Measurements from ENCODE around the gene GID8.

The GID8 gene

DNA sequence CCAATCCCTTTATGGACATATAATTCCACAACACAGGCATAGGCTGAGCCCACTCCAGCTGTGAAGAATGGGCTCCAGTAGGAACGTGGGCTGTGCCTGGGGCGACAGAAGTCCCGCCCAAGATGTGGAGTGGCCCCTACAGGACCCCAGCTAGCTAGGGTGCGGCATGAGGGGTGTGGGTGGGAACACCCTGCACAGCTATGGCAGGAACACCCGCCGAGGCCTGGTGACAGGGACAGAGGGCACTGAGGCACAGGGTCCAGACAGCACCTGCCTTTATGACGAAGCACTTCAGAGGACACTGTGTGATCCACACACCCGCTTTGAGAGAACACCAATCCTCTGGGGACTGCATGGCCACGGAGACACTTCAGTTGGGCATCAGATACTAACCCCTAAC lies 48.1 kb upstream of the GID8 start:
- WGBS = 96% methylated on average over 9 of the region's 9 CpGs
- Histone ChIP-seq H3K79me1 (replicated peaks; ENCODE audit: low read length, poor library complexity, severe bottlenecking) (peaks cover 30% of the 10 kb centered on the region), H3K9ac (ENCODE audit: low read length) (no peak overlapping the region), H3K23ac (ENCODE audit: low read length in 2 of 2) (no peak overlapping the region), H4K91ac (ENCODE audit: low read length) (no peak overlapping the region), H3K4me2 (ENCODE audit: low read length, poor library complexity, severe bottlenecking) (no peak overlapping the region), H2AK5ac (ENCODE audit: low read length, severe bottlenecking) (no peak overlapping the region), H4K8ac (ENCODE audit: low read length) (no peak overlapping the region), H3K18ac (ENCODE audit: low read depth in 1 of 2, low read length in 2 of 2) (no peak overlapping the region), H2AFZ (ENCODE audit: low read depth, low read length) (no peak overlapping the region), H3K27me3 (ENCODE audit: control insufficient read depth in 1 of 2, insufficient read depth in 1 of 2, low read length in 2 of 2) (no peaks in the 10 kb centered on the region), H3K4ac (ENCODE audit: low read depth in 1 of 2, low read length in 2 of 2) (no peak overlapping the region), H2BK120ac (ENCODE audit: low read depth, low read length) (no peak overlapping the region), H3K4me1 (ENCODE audit: control insufficient read depth, insufficient read depth, low read depth, low read length) (peaks cover 26% of the 10 kb centered on the region), H3K9me3 (ENCODE audit: control insufficient read depth, low read length) (no peaks in the 10 kb centered on the region), H3K4me3 (ENCODE audit: insufficient read depth in 1 of 2, low read depth in 1 of 2, low read length in 2 of 2) (no peak overlapping the region), H3K36me3 (ENCODE audit: control insufficient read depth in 1 of 2, insufficient read depth in 2 of 2, low read depth in 1 of 2, low read length in 2 of 2) (peaks cover 80 to 98% of the 10 kb centered on the region in 2 experiments), H3K14ac (ENCODE audit: low read length in 2 of 2) (no peak overlapping the region), H2BK5ac (ENCODE audit: low read depth, low read length, poor library complexity, severe bottlenecking) (no peak overlapping the region), H2BK15ac (ENCODE audit: low read depth, poor library complexity, severe bottlenecking) (no peak overlapping the region), H2BK12ac (ENCODE audit: low read length in 2 of 2) (no peak overlapping the region), H3K27ac (ENCODE audit: low read length, poor library complexity, severe bottlenecking) (no peak overlapping the region)
- DNase-seq = no peak

DNA sequence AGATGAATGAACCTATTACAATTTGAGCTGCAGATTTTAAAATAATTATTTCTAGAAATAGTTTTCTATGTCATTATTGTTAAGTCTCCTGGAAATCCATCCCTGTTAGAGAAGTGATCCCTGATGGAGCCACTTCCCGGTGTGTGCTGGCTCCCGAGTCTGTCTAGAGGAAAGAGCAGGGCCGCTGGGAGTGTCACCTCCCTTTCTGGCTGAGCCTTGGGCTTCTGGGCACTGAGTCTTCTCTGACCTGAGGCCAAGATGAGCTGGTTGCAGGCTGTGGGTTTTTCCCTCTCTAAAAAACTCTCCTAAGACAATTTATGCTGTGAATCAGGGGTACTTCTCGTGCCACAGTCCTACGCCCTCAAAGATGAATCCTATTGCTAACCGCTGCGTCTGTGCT lies 47.5 kb upstream of the GID8 start:
- no peak overlapping the region for H3K4me2 ChIP-seq (ENCODE audit: low read length, poor library complexity, severe bottlenecking)
- no peak overlapping the region for H2BK120ac ChIP-seq (ENCODE audit: low read depth, low read length)
- peaks cover 30% of the 10 kb centered on the region for H3K79me1 ChIP-seq (replicated peaks; ENCODE audit: low read length, poor library complexity, severe bottlenecking)
- no peak overlapping the region for H2BK15ac ChIP-seq (ENCODE audit: low read depth, poor library complexity, severe bottlenecking)
- H3K4me3 ChIP-seq (ENCODE audit: insufficient read depth in 1 of 2, low read depth in 1 of 2, low read length in 2 of 2) = no peak overlapping the region
- no peak for DNase-seq
- no peak overlapping the region for H3K27ac ChIP-seq (ENCODE audit: low read length, poor library complexity, severe bottlenecking)
- H3K4me1 ChIP-seq (ENCODE audit: control insufficient read depth, insufficient read depth, low read depth, low read length) = peaks cover 23% of the 10 kb centered on the region
- no peak overlapping the region for H3K18ac ChIP-seq (ENCODE audit: low read depth in 1 of 2, low read length in 2 of 2)
- H3K23ac ChIP-seq (ENCODE audit: low read length in 2 of 2) = no peak overlapping the region
- no peaks in the 10 kb centered on the region for H3K27me3 ChIP-seq (ENCODE audit: control insufficient read depth in 1 of 2, insufficient read depth in 1 of 2, low read length in 2 of 2)
- H4K91ac ChIP-seq (ENCODE audit: low read length) = no peak overlapping the region
- H4K8ac ChIP-seq (ENCODE audit: low read length) = no peak overlapping the region
- no peak overlapping the region for H2AK5ac ChIP-seq (ENCODE audit: low read length, severe bottlenecking)
- H2AFZ ChIP-seq (ENCODE audit: low read depth, low read length) = no peak overlapping the region
- 97% methylated on average over 7 of the region's 7 CpGs for WGBS
- no peaks in the 10 kb centered on the region for H3K9me3 ChIP-seq (ENCODE audit: control insufficient read depth, low read length)
- H3K14ac ChIP-seq (ENCODE audit: low read length in 2 of 2) = no peak overlapping the region
- no peak overlapping the region for H3K4ac ChIP-seq (ENCODE audit: low read depth in 1 of 2, low read length in 2 of 2)
- H3K36me3 ChIP-seq (ENCODE audit: control insufficient read depth in 1 of 2, insufficient read depth in 2 of 2, low read depth in 1 of 2, low read length in 2 of 2) = peaks cover 79 to 100% of the 10 kb centered on the region in 2 experiments
- H2BK12ac ChIP-seq (ENCODE audit: low read length in 2 of 2) = no peak overlapping the region
- no peak overlapping the region for H2BK5ac ChIP-seq (ENCODE audit: low read depth, low read length, poor library complexity, severe bottlenecking)
- no peak overlapping the region for H3K9ac ChIP-seq (ENCODE audit: low read length)

DNA sequence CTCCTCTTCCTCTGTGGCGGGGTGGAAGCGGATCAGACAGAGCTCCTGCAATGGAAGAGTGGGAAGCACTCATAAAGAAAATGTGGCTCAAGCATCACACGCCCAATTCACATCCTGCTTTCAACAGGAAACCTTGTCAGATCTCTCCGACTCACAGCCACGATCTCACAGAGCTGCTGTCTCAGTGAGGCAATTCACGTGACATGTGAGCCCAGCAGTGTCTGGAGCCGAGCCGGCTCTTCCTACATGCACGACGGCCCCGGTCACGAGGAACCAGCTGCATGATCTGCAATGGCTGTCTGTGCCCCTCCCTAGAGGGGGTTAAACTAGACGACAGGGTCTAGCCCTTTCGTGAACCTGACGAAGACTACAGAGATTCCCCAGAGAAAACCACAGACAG lies 46.8 kb upstream of the GID8 start:
- no peaks in the 10 kb centered on the region for H3K9me3 ChIP-seq (ENCODE audit: control insufficient read depth, low read length)
- no peak overlapping the region for H4K8ac ChIP-seq (ENCODE audit: low read length)
- no peak overlapping the region for H2BK5ac ChIP-seq (ENCODE audit: low read depth, low read length, poor library complexity, severe bottlenecking)
- H3K23ac ChIP-seq (ENCODE audit: low read length in 2 of 2) = no peak overlapping the region
- H3K14ac ChIP-seq (ENCODE audit: low read length in 2 of 2) = no peak overlapping the region
- H3K27me3 ChIP-seq (ENCODE audit: control insufficient read depth in 1 of 2, insufficient read depth in 1 of 2, low read length in 2 of 2) = no peaks in the 10 kb centered on the region
- H3K4me3 ChIP-seq (ENCODE audit: insufficient read depth in 1 of 2, low read depth in 1 of 2, low read length in 2 of 2) = no peak overlapping the region
- no peak overlapping the region for H4K91ac ChIP-seq (ENCODE audit: low read length)
- H3K9ac ChIP-seq (ENCODE audit: low read length) = no peak overlapping the region
- H3K79me1 ChIP-seq (replicated peaks; ENCODE audit: low read length, poor library complexity, severe bottlenecking) = peaks cover 32% of the 10 kb centered on the region
- no peak overlapping the region for H2BK120ac ChIP-seq (ENCODE audit: low read depth, low read length)
- H2AFZ ChIP-seq (ENCODE audit: low read depth, low read length) = no peak overlapping the region
- no peak overlapping the region for H3K4me2 ChIP-seq (ENCODE audit: low read length, poor library complexity, severe bottlenecking)
- H2BK12ac ChIP-seq (ENCODE audit: low read length in 2 of 2) = no peak overlapping the region
- no peak overlapping the region for H3K18ac ChIP-seq (ENCODE audit: low read depth in 1 of 2, low read length in 2 of 2)
- H3K4ac ChIP-seq (ENCODE audit: low read depth in 1 of 2, low read length in 2 of 2) = no peak overlapping the region
- peaks cover 78 to 100% of the 10 kb centered on the region in 2 experiments for H3K36me3 ChIP-seq (ENCODE audit: control insufficient read depth in 1 of 2, insufficient read depth in 2 of 2, low read depth in 1 of 2, low read length in 2 of 2)
- no peak overlapping the region for H2AK5ac ChIP-seq (ENCODE audit: low read length, severe bottlenecking)
- no peak overlapping the region for H3K27ac ChIP-seq (ENCODE audit: low read length, poor library complexity, severe bottlenecking)
- 86% methylated on average over 15 of the region's 15 CpGs for WGBS
- H2BK15ac ChIP-seq (ENCODE audit: low read depth, poor library complexity, severe bottlenecking) = no peak overlapping the region
- DNase-seq = peak; percentile 38
- H3K4me1 ChIP-seq (ENCODE audit: control insufficient read depth, insufficient read depth, low read depth, low read length) = peaks cover 18% of the 10 kb centered on the region

DNA sequence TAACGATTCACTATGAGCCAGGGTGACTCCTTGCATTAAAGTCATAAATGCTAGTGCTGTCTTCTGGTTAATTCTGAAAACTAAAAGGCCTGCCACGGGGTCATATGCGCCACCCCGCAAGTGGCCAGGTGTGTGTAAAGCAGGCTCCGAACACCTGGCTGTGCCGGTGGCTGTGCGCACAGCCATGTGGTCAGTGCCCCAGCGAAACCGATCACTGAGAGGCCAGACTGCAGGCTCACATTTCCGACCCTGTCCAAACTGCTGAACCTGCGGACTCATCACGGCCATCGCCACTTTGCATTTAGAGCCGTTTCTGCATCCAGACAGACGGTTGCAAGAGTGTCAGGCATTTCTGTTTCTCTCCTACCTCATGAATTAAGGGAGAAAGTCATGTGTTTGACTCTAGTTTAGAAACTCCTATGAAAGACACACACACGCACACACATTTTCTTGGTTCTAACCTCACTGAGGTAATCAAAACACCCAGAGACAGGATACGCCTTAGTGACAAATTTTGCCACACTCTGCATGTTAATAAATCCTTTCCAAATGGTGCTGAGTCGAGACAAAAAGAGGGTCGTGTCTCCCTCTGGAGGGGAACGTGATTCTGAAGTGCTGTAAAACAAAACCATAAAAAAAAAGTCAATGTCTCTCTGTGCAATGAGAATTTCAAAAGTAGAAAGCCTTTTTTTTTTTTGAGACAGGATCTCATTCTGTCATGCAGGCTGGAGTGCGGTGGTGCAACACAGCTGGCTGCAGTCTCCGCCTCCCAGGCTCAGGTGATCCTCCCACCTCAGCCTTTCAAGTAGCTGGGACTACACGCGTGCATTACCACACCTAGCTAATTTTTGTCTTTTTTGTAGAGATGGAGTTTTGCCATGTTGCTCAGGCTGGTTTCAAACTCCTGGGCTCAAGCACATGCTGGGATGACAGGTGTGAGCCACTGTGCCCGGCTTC lies 45.3 kb upstream of the GID8 start:
- Histone ChIP-seq H2BK5ac (ENCODE audit: low read depth, low read length, poor library complexity, severe bottlenecking) (no peak overlapping the region), H3K23ac (ENCODE audit: low read length in 2 of 2) (no peak overlapping the region), H3K27me3 (ENCODE audit: control insufficient read depth in 1 of 2, insufficient read depth in 1 of 2, low read length in 2 of 2) (no peaks in the 10 kb centered on the region), H2BK12ac (ENCODE audit: low read length in 2 of 2) (no peak overlapping the region), H3K4me1 (ENCODE audit: control insufficient read depth, insufficient read depth, low read depth, low read length) (peaks cover 9% of the 10 kb centered on the region), H3K79me1 (replicated peaks; ENCODE audit: low read length, poor library complexity, severe bottlenecking) (peaks cover 34% of the 10 kb centered on the region), H3K4me2 (ENCODE audit: low read length, poor library complexity, severe bottlenecking) (no peak overlapping the region), H3K36me3 (ENCODE audit: control insufficient read depth in 1 of 2, insufficient read depth in 2 of 2, low read depth in 1 of 2, low read length in 2 of 2) (peaks cover 74 to 93% of the 10 kb centered on the region in 2 experiments), H2BK120ac (ENCODE audit: low read depth, low read length) (no peak overlapping the region), H3K14ac (ENCODE audit: low read length in 2 of 2) (no peak overlapping the region), H4K91ac (ENCODE audit: low read length) (no peak overlapping the region), H3K4me3 (ENCODE audit: insufficient read depth in 1 of 2, low read depth in 1 of 2, low read length in 2 of 2) (no peak overlapping the region), H3K9me3 (ENCODE audit: control insufficient read depth, low read length) (no peaks in the 10 kb centered on the region), H3K4ac (ENCODE audit: low read depth in 1 of 2, low read length in 2 of 2) (no peak overlapping the region), H4K8ac (ENCODE audit: low read length) (no peak overlapping the region), H3K27ac (ENCODE audit: low read length, poor library complexity, severe bottlenecking) (no peak overlapping the region), H3K18ac (ENCODE audit: low read depth in 1 of 2, low read length in 2 of 2) (no peak overlapping the region), H2BK15ac (ENCODE audit: low read depth, poor library complexity, severe bottlenecking) (no peak overlapping the region), H2AK5ac (ENCODE audit: low read length, severe bottlenecking) (no peak overlapping the region), H3K9ac (ENCODE audit: low read length) (no peak overlapping the region), H2AFZ (ENCODE audit: low read depth, low read length) (no peak overlapping the region)
- no peak for DNase-seq
- WGBS = 90% methylated on average over 25 of the region's 25 CpGs
